Smooth muscle cell (in vitro differentiated cells): ENCODE results near the gene SMIM20. TPM values are rescaled to one million over a fixed set of nuclear protein-coding genes. Genes with fewer than 3 reads are reported as not detected.

Experiments
- DNase-seq: peaks from one replicate; lab custom pipeline; 2025; ENCODE audit not compliant: unreplicated experiment; lab: John Stamatoyannopoulos, UW
- H2AFZ ChIP-seq: fragments of 200-600 bp; sonication (generic); 2 replicates; pipeline ENCODE4 v1.6.0; 2016; ENCODE audit warnings: antibody characterized with exemption, low read depth, mild to moderate bottlenecking
- H3F3A ChIP-seq: fragments of 200-600 bp; sonication (generic); 2 replicates; pipeline ENCODE4 v1.6.0; 2017; ENCODE audit warnings: antibody characterized with exemption, low read depth
- H3K27ac ChIP-seq: fragments of 200-600 bp; sonication (generic); 2 replicates; pipeline ENCODE4 v1.5.1; 2016; ENCODE audit warnings: low read depth, mild to moderate bottlenecking
- H3K27me3 ChIP-seq: fragments of 200-600 bp; sonication (generic); 2 replicates; pipeline ENCODE4 v1.6.1; 2016; ENCODE audit warnings: low read depth, mild to moderate bottlenecking
- H3K36me3 ChIP-seq: fragments of 200-600 bp; sonication (generic); 2 replicates; pipeline ENCODE4 v1.5.1; 2016; ENCODE audit warnings: low read depth
- H3K4me1 ChIP-seq: fragments of 200-600 bp; sonication (generic); 2 replicates; pipeline ENCODE4 v1.5.1; 2016; ENCODE audit warnings: low read depth
- H3K4me2 ChIP-seq: fragments of 200-600 bp; sonication (generic); 2 replicates; pipeline ENCODE4 v1.6.0; 2016; ENCODE audit warnings: mild to moderate bottlenecking
- H3K4me3 ChIP-seq: fragments of 200-600 bp; sonication (generic); 2 replicates; pipeline ENCODE4 v1.5.1; 2016; ENCODE audit warnings: mild to moderate bottlenecking
- H3K79me2 ChIP-seq: fragments of 200-600 bp; sonication (generic); 2 replicates; pipeline ENCODE4 v1.6.0; 2016; ENCODE audit warnings: low read depth, mild to moderate bottlenecking
- H3K9ac ChIP-seq: fragments of 200-600 bp; sonication (generic); 2 replicates; pipeline ENCODE4 v1.6.0; 2016; ENCODE audit warnings: low read depth
- H3K9me3 ChIP-seq: fragments of 200-600 bp; sonication (generic); replicated peaks from 2 replicates; pipeline ENCODE4 v1.5.1; 2016; ENCODE audit warnings: low read depth
- H4K20me1 ChIP-seq: fragments of 200-600 bp; sonication (generic); 2 replicates; pipeline ENCODE4 v1.6.0; 2016; ENCODE audit warnings: low read depth
- CTCF ChIP-seq: fragments of 200-600 bp; sonication (generic); IDR thresholded peaks from 2 replicates; pipeline ENCODE4 v1.5.1; 2017; ENCODE audit warnings: borderline replicate concordance, mild to moderate bottlenecking, antibody characterized with exemption; ENCODE audit not compliant: insufficient read depth, poor library complexity, severe bottlenecking
- WGBS: methylation state at CpG from one replicate; pipeline ENCODE4 v1.1.7; 2016; ENCODE audit warnings: low lambda C conversion rate; 5-methylcytosine and 5-hydroxymethylcytosine counted together
- polyA plus RNA-seq: library from polyadenylated mRNA; unstranded; fragments of >200 nt; fragmentation: Nextera tagmentation; extraction: Ambion mirVana; gene quantifications from 2 replicates; pipeline ENCODE4 v1.2.1, GENCODE V29; 2016
- total RNA-seq: library from RNA; depleted of rRNA; stranded (reverse); fragments of >200 nt; gene quantifications from 2 replicates; pipeline ENCODE4 v1.2.3, GENCODE V29; 2014

SMIM20 gene
- total and polyA plus RNA-seq, 2 experiments from 2014 or later: 40.9 to 52.1 TPM

- Histone ChIP-seq H3F3A (no peaks in the 10 kb centered on the region), H2AFZ (no peak overlapping the region), H3K27ac (no peak overlapping the region), H3K9me3 (no peaks in the 10 kb centered on the region), H3K79me2 (no peaks in the 10 kb centered on the region), H3K4me3 (no peak overlapping the region), H3K9ac (no peak overlapping the region), H3K4me2 (no peak overlapping the region), H3K27me3 (no peaks in the 10 kb centered on the region), H3K4me1 (peaks cover 8% of the 10 kb centered on the region), H3K36me3 (no peaks in the 10 kb centered on the region), H4K20me1 (no peaks in the 10 kb centered on the region)
- WGBS: 95% methylated on average over 7 of the region's 7 CpGs
- no peak for DNase-seq
- TF ChIP-seq CTCF: no peak
Measured at GRCh38 chr4:25875281-25875745, 38.7 kb upstream of the SMIM20 start.

- no peak overlapping the region for H3K27ac ChIP-seq
- no peaks in the 10 kb centered on the region for H3K36me3 ChIP-seq
- H3K4me2 ChIP-seq: no peak overlapping the region
- no peaks in the 10 kb centered on the region for H3K9me3 ChIP-seq
- peaks cover 9% of the 10 kb centered on the region for H3K4me1 ChIP-seq
- DNase-seq: no peak
- no peaks in the 10 kb centered on the region for H3F3A ChIP-seq
- TF ChIP-seq CTCF: no peak
- no peaks in the 10 kb centered on the region for H3K27me3 ChIP-seq
- WGBS: 71% methylated on average over 9 of the region's 9 CpGs
- no peaks in the 10 kb centered on the region for H3K79me2 ChIP-seq
- H3K4me3 ChIP-seq: no peak overlapping the region
- no peaks in the 10 kb centered on the region for H4K20me1 ChIP-seq
- no peak overlapping the region for H2AFZ ChIP-seq
- H3K9ac ChIP-seq: no peak overlapping the region
Measured at GRCh38 chr4:25878676-25879075, 35.3 kb upstream of the SMIM20 start.

GRCh38 chr4:25879091-25879584, 34.9 kb upstream of the SMIM20 start:
- 84% methylated on average over 9 of the region's 9 CpGs for WGBS
- Histone ChIP-seq H3K4me3 (no peak overlapping the region), H3K27me3 (no peaks in the 10 kb centered on the region), H3K9me3 (no peaks in the 10 kb centered on the region), H3F3A (no peaks in the 10 kb centered on the region), H3K9ac (no peak overlapping the region), H3K4me2 (no peak overlapping the region), H3K36me3 (no peaks in the 10 kb centered on the region), H2AFZ (no peak overlapping the region), H3K79me2 (no peaks in the 10 kb centered on the region), H3K4me1 (peaks cover 13% of the 10 kb centered on the region), H4K20me1 (no peaks in the 10 kb centered on the region), H3K27ac (no peak overlapping the region)
- DNase-seq: no peak
- TF ChIP-seq CTCF: no peak

- H3K4me1 ChIP-seq: peaks cover 16% of the 10 kb centered on the region
- no peak overlapping the region for H3K4me2 ChIP-seq
- H3K9ac ChIP-seq: no peak overlapping the region
- no peaks in the 10 kb centered on the region for H4K20me1 ChIP-seq
- no peak for TF ChIP-seq CTCF
- H3K27me3 ChIP-seq: no peaks in the 10 kb centered on the region
- WGBS: 82% methylated on average over 6 of the region's 6 CpGs
- no peak for DNase-seq
- no peak overlapping the region for H2AFZ ChIP-seq
- H3K9me3 ChIP-seq: no peaks in the 10 kb centered on the region
- H3F3A ChIP-seq: no peaks in the 10 kb centered on the region
- H3K36me3 ChIP-seq: no peaks in the 10 kb centered on the region
- no peak overlapping the region for H3K27ac ChIP-seq
- no peak overlapping the region for H3K4me3 ChIP-seq
- no peaks in the 10 kb centered on the region for H3K79me2 ChIP-seq
Measured at GRCh38 chr4:25879587-25879986, 34.4 kb upstream of the SMIM20 start.
